HepG2 (cell line): ENCODE results near the gene FKBP1A. TPM values are rescaled to one million over a fixed set of nuclear protein-coding genes. Genes with fewer than 3 reads are reported as not detected.

ENCODE experiments used
- ATAC-seq: fragments of 200-7000 bp; cut with Tn5 transposase; 3 replicates; pipeline ENCODE4 v1.9.1; 2020; ENCODE audit warnings: mild to moderate bottlenecking, moderate library complexity
- BruUV-seq: library from RNA; stranded (reverse); fragments of 400-500 nt; replicated peaks from 2 replicates; lab custom pipeline; 2021; lab: Mats Ljungman, UMichigan
- CTCF ChIA-PET: fragments of 300-600 bp; formaldehyde crosslinking; extraction: SDS; loops from one replicate; lab custom pipeline; 2021; ENCODE audit warnings: low total read pairs, inconsistent platforms, low intra/inter-chr PET ratio; lab: Yijun Ruan, JAX
- POLR2A ChIA-PET: fragments of 350-600 bp; sonication (Branson Sonifier 250); formaldehyde crosslinking; loops from one replicate; lab custom pipeline; 2020; ENCODE audit warnings: antibody characterized with exemption, inconsistent platforms; lab: Yijun Ruan, JAX
- DNase-seq: peaks from one replicate; pipeline ENCODE4 v3.0.0-alpha.2; 2015; ENCODE audit warnings: low spot score
- FAIRE-seq: peaks from 3 replicates; lab custom pipeline; 2011; peaks lifted over from hg19 to GRCh38; lab: Jason Lieb, UNC
- H2AFZ ChIP-seq: one replicate; pipeline ENCODE4 v1.6.1; 2011; ENCODE audit warnings: low read length, inconsistent platforms
- H3K27ac ChIP-seq: fragments of 300-600 bp; 3 replicates; pipeline ENCODE4 v1.8.0; 2011; ENCODE audit warnings: mixed run types, mild to moderate bottlenecking, mixed read lengths, low read length, inconsistent platforms; ENCODE audit not compliant: insufficient read depth; ENCODE audit errors: extremely low read length
- H3K27me3 ChIP-seq, 2 experiments: fragments of 200-600 bp in 1 of 2; 2 replicates in 1 of 2; 3 replicates in 1 of 2; pipeline versions ENCODE4 v1.6.0 to v1.8.0; 2011; ENCODE audit warnings: low read length in 2 of 2, mild to moderate bottlenecking in 2 of 2, moderate library complexity in 2 of 2, inconsistent platforms in 1 of 2; ENCODE audit not compliant: insufficient read depth in 2 of 2, control insufficient read depth in 1 of 2
- H3K36me3 ChIP-seq, 2 experiments: fragments of 200-600 bp in 1 of 2; replicated peaks in 1 of 2; 2 replicates in 1 of 2; 3 replicates in 1 of 2; pipeline versions ENCODE4 v1.5.1 to v1.8.0; 2011; ENCODE audit warnings: low read length in 2 of 2, inconsistent platforms in 1 of 2; ENCODE audit not compliant: insufficient read depth in 2 of 2, control insufficient read depth in 1 of 2
- H3K4me1 ChIP-seq: 2 replicates; pipeline ENCODE4 v1.5.1; 2012; ENCODE audit warnings: low read length, inconsistent platforms; ENCODE audit not compliant: insufficient read depth
- H3K4me2 ChIP-seq: 2 replicates; pipeline ENCODE4 v1.6.0; 2011; ENCODE audit warnings: low read depth, low read length, inconsistent platforms
- H3K4me3 ChIP-seq, 3 experiments: fragments of 200-600 bp in 1 of 3; sonication (generic), shearing (Covaris generic) in 1 of 3; replicated peaks in 1 of 3; 2 replicates each; pipeline ENCODE4 v1.5.1; 2011 to 2016; ENCODE audit warnings: low read length in 3 of 3, inconsistent platforms in 2 of 3, low read depth in 2 of 3, mild to moderate bottlenecking in 2 of 3, control low read depth in 1 of 3, mixed read lengths in 1 of 3; ENCODE audit not compliant: insufficient read depth in 1 of 3
- H3K79me2 ChIP-seq: one replicate; pipeline ENCODE4 v1.6.1; 2011; ENCODE audit warnings: low read length, inconsistent platforms; ENCODE audit not compliant: insufficient read depth
- H3K9ac ChIP-seq: 2 replicates; pipeline ENCODE4 v1.6.0; 2011; ENCODE audit warnings: mild to moderate bottlenecking, low read depth, low read length, inconsistent platforms; ENCODE audit not compliant: insufficient read depth
- H3K9me3 ChIP-seq: 2 replicates; pipeline ENCODE4 v1.5.1; 2012; ENCODE audit warnings: mild to moderate bottlenecking, low read length
- H4K20me1 ChIP-seq: 2 replicates; pipeline ENCODE4 v1.6.0; 2011; ENCODE audit warnings: inconsistent platforms, mild to moderate bottlenecking, low read length, moderate library complexity; ENCODE audit not compliant: insufficient read depth
- CHD4 ChIP-seq: fragments of 200-600 bp; sonication (generic); IDR thresholded peaks from 2 replicates; pipeline ENCODE4 v1.7.0; 2017; ENCODE audit warnings: mild to moderate bottlenecking, low read length, borderline replicate concordance
- GPN1 ChIP-seq: sonication (generic); formaldehyde crosslinking; IDR thresholded peaks from 2 replicates; pipeline ENCODE4 v1.5.1; 2020; ENCODE audit warnings: missing genetic modification reagents, borderline replicate concordance
- HBP1 ChIP-seq: IDR thresholded peaks from 2 replicates; pipeline ENCODE4 v1.6.1; 2016; ENCODE audit warnings: low read depth, control low read depth
- HMGA1 ChIP-seq: sonication (generic); formaldehyde crosslinking; conservative IDR thresholded peaks from 2 replicates; pipeline ENCODE4 v1.4.0; 2020; ENCODE audit warnings: missing genetic modification reagents
- NONO ChIP-seq, 2 experiments: fragments of 450-650 bp in 1 of 2; sonication (generic) in 1 of 2; formaldehyde crosslinking in 1 of 2; IDR thresholded peaks in 1 of 2; conservative IDR thresholded peaks in 1 of 2; 2 replicates each; pipeline versions ENCODE4 v1.6.1 to v1.8.0; 2017 to 2022; ENCODE audit warnings: mild to moderate bottlenecking in 1 of 2, missing genetic modification reagents in 1 of 2, moderate library complexity in 1 of 2
- NR2C2 ChIP-seq: sonication (generic); formaldehyde crosslinking; IDR thresholded peaks from 2 replicates; pipeline ENCODE4 v1.4.0; 2020; ENCODE audit warnings: missing genetic modification reagents, mild to moderate bottlenecking, moderate library complexity, borderline replicate concordance
- PITX1 ChIP-seq: sonication (generic); formaldehyde crosslinking; IDR thresholded peaks from 2 replicates; pipeline ENCODE4 v1.5.1; 2020; ENCODE audit warnings: mild to moderate bottlenecking, missing genetic modification reagents
- RELA ChIP-seq: sonication (generic); formaldehyde crosslinking; IDR thresholded peaks from 2 replicates; pipeline ENCODE4 v1.4.0; 2020; ENCODE audit warnings: missing genetic modification reagents
- TRIM22 ChIP-seq: fragments of 450-650 bp; IDR thresholded peaks from 2 replicates; pipeline ENCODE4 v1.6.1; 2017
- ZFP41 ChIP-seq: sonication (generic); formaldehyde crosslinking; IDR thresholded peaks from 2 replicates; pipeline ENCODE4 v1.4.0; 2020; ENCODE audit warnings: mild to moderate bottlenecking, missing genetic modification reagents, borderline replicate concordance
- ZMYM3 ChIP-seq: sonication (generic); formaldehyde crosslinking; IDR thresholded peaks from 2 replicates; pipeline ENCODE4 v1.5.1; 2020; ENCODE audit warnings: mild to moderate bottlenecking, missing genetic modification reagents
- ZNF296 ChIP-seq: sonication (generic); formaldehyde crosslinking; conservative IDR thresholded peaks from 2 replicates; pipeline ENCODE4 v1.5.0; 2020; ENCODE audit warnings: mild to moderate bottlenecking, missing genetic modification reagents
- ZNF512 ChIP-seq: sonication (generic); formaldehyde crosslinking; IDR thresholded peaks from 2 replicates; pipeline ENCODE4 v1.4.0; 2020; ENCODE audit warnings: mild to moderate bottlenecking, missing genetic modification reagents
- ZNF761 ChIP-seq: sonication (generic); formaldehyde crosslinking; conservative IDR thresholded peaks from 2 replicates; pipeline ENCODE4 v1.4.0; 2020; ENCODE audit warnings: mild to moderate bottlenecking, missing genetic modification reagents
- WGBS: methylation state at CpG from one replicate; pipeline ENCODE4 v1.1.6; 2017; ENCODE audit warnings: low lambda C conversion rate; 5-methylcytosine and 5-hydroxymethylcytosine counted together
- in situ Hi-C: cut with HindIII; loops from 2 replicates; pipeline ENCODE4 v1.10.0; 2017; ENCODE audit warnings: low pct_unique_long_range_greater_than_20kb; ENCODE audit not compliant: extremely low pct_ligation_motif_present
- intact Hi-C: fragments of 100-400 bp; cut with micrococcal nuclease; formaldehyde crosslinking; loops from one replicate; pipeline ENCODE4 v1.10.0; 2022; ENCODE audit not compliant: unreplicated experiment
- polyA plus RNA-seq, 8 experiments: library from polyadenylated mRNA; depleted of rRNA in 3 of 8; stranded (reverse) in 7 of 8; unstranded in 1 of 8; fragments of >200 nt; fragmentation: Illumina TruSeq in 4 of 8; extraction: Trizol in 4 of 8; gene quantifications; 2 replicates each; pipeline versions ENCODE4 v1.2.1 to v1.2.3, GENCODE V29; 2011 to 2016; ENCODE audit warnings: low read depth in 4 of 8, missing spikeins in 1 of 8, mixed read lengths in 1 of 8; ENCODE audit not compliant: insufficient read depth in 1 of 8
- total RNA-seq, 5 experiments: library from RNA; depleted of rRNA; stranded (reverse); fragments of >200 nt; fragmentation: Illumina TruSeq; extraction: Trizol; gene quantifications; 2 replicates each; pipeline ENCODE4 v1.2.3, GENCODE V29; 2016; ENCODE audit warnings: low read depth in 1 of 5
- TF ChIP-seq, protein P1 (sequence below): fragments of 450-650 bp; IDR thresholded peaks from 2 replicates; pipeline ENCODE4 v1.6.1; 2016
- TF ChIP-seq, protein P2 (sequence below): sonication (generic); formaldehyde crosslinking; IDR thresholded peaks from 2 replicates; pipeline ENCODE4 v1.5.0; 2020; ENCODE audit warnings: mild to moderate bottlenecking, missing genetic modification reagents
- TF ChIP-seq, protein P3 (sequence below): sonication (generic); formaldehyde crosslinking; IDR thresholded peaks from 2 replicates; pipeline ENCODE4 v1.5.0; 2020; ENCODE audit warnings: missing genetic modification reagents

Gene FKBP1A
- total and polyA plus RNA-seq, 2 of the 13 experiments (the other 11 are each of a cell fraction or from before 2014, with no cell fraction given): 119 to 468 TPM

- Histone ChIP-seq H3K4me3 (no peak overlapping the region), H3K79me2 (no peaks in the 10 kb centered on the region), H3K4me1 (peaks cover 16% of the 10 kb centered on the region), H3K9ac (no peak overlapping the region), H2AFZ (no peak overlapping the region), H3K27ac (no peak overlapping the region), H3K36me3 (no peaks in the 10 kb centered on the region), H4K20me1 (no peaks in the 10 kb centered on the region), H3K9me3 (no peaks in the 10 kb centered on the region), H3K4me2 (no peak overlapping the region), H3K27me3 (no peaks in the 10 kb centered on the region)
- in situ Hi-C loops (no loop called here), intact Hi-C loops (no loop called here)
- ChIA-PET POLR2A (interaction anchor here (1.2 kb wide), 1 partner anchor 13 kb away, joined by 3 read pairs; the partner anchor contains the start of gene FKBP1A), CTCF (no interaction called here)
- FAIRE-seq (no peak), DNase-seq (no peak), ATAC-seq (no peak)
- TF ChIP-seq ZNF761 (no peak), GPN1 (no peak), ZMYM3 (no peak), PITX1 (CRISPR knock-in tag) (no peak), NONO (IDR thresholded peaks at IDR 0.05) (no peak), NONO (CRISPR knock-in tag; conservative IDR thresholded peaks at IDR 0.05) (no peak), NR2C2 (CRISPR knock-in tag) (no peak), ZNF296 (CRISPR knock-in tag) (no peak), RELA (CRISPR knock-in tag) (no peak), ZFP41 (CRISPR knock-in tag) (no peak), TRIM22 (no peak), HBP1 (no peak), CHD4 (no peak), ZNF512 (no peak), HMGA1 (CRISPR knock-in tag) (no peak)
- TF ChIP-seq, protein P1, sequence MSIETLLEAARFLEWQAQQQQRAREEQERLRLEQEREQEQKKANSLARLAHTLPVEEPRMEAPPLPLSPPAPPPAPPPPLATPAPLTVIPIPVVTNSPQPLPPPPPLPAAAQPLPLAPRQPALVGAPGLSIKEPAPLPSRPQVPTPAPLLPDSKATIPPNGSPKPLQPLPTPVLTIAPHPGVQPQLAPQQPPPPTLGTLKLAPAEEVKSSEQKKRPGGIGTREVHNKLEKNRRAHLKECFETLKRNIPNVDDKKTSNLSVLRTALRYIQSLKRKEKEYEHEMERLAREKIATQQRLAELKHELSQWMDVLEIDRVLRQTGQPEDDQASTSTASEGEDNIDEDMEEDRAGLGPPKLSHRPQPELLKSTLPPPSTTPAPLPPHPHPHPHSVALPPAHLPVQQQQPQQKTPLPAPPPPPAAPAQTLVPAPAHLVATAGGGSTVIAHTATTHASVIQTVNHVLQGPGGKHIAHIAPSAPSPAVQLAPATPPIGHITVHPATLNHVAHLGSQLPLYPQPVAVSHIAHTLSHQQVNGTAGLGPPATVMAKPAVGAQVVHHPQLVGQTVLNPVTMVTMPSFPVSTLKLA: no peak
- TF ChIP-seq, protein P2, sequence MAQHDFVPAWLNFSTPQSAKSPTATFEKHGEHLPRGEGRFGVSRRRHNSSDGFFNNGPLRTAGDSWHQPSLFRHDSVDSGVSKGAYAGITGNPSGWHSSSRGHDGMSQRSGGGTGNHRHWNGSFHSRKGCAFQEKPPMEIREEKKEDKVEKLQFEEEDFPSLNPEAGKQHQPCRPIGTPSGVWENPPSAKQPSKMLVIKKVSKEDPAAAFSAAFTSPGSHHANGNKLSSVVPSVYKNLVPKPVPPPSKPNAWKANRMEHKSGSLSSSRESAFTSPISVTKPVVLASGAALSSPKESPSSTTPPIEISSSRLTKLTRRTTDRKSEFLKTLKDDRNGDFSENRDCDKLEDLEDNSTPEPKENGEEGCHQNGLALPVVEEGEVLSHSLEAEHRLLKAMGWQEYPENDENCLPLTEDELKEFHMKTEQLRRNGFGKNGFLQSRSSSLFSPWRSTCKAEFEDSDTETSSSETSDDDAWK (CRISPR knock-in tag): no peak
- TF ChIP-seq, protein P3, sequence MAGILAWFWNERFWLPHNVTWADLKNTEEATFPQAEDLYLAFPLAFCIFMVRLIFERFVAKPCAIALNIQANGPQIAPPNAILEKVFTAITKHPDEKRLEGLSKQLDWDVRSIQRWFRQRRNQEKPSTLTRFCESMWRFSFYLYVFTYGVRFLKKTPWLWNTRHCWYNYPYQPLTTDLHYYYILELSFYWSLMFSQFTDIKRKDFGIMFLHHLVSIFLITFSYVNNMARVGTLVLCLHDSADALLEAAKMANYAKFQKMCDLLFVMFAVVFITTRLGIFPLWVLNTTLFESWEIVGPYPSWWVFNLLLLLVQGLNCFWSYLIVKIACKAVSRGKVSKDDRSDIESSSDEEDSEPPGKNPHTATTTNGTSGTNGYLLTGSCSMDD (CRISPR knock-in tag): no peak
- 2% methylated on average over 2 of the region's 2 CpGs for WGBS
- BruUV-seq: no TSS peak
Measured at GRCh38 chr20:1405801-1406200, 12.9 kb upstream of the FKBP1A start.
